Natural killer cell treated with Interleukin-12 subunit alpha and Interleukin-12 subunit beta and Interleukin-15 and Interleukin-18, amount 100 ng/mL, for 72 hours (primary cell): ENCODE measurements around the gene CLMP. TPM values are rescaled to one million over a fixed set of nuclear protein-coding genes. Genes with fewer than 3 reads are reported as not detected.
"Not testable (repeated sequence)": the region's sequence is repeated elsewhere in the genome, so short reads cannot be mapped to it uniquely, and the experiment has no call there.

Experiments
- ATAC-seq, 2 donors: fragments of 150-1000 bp; cut with Tn5 transposase in 1 of 2; sonication (Bioruptor Pico), chemical (Tn5 transposase) in 1 of 2; 2 replicates each; pipeline ENCODE4 v1.10.0; 2021
- DNase-seq: peaks from one replicate; pipeline ENCODE4 v3.0.0; 2022; ENCODE audit warnings: low spot score
- H3K27ac Mint-ChIP-seq, 2 donors: 1 replicate in 1 of 2; 2 replicates in 1 of 2; pipeline ENCODE4 v1.8.0; 2022; ENCODE audit warnings: mixed read lengths in 2 of 2, mild to moderate bottlenecking in 1 of 2, moderate library complexity in 1 of 2
- H3K27me3 Mint-ChIP-seq, 2 donors: 1 replicate in 1 of 2; 2 replicates in 1 of 2; pipeline ENCODE4 v1.8.0; 2022; ENCODE audit warnings: mixed read lengths in 2 of 2
- H3K36me3 Mint-ChIP-seq: one replicate; pipeline ENCODE4 v1.8.0; 2022; ENCODE audit warnings: mixed read lengths
- H3K4me1 Mint-ChIP-seq, 2 donors: 1 replicate in 1 of 2; 2 replicates in 1 of 2; pipeline ENCODE4 v1.8.0; 2022; ENCODE audit warnings: low read depth in 2 of 2, mixed read lengths in 2 of 2, mild to moderate bottlenecking in 1 of 2
- H3K4me3 Mint-ChIP-seq: one replicate; pipeline ENCODE4 v1.8.0; 2022; ENCODE audit warnings: mixed read lengths
- H3K9me3 Mint-ChIP-seq: 2 replicates; pipeline ENCODE4 v1.8.0; 2022; ENCODE audit warnings: mixed read lengths
- total RNA-seq, 2 donors: library from RNA; stranded (reverse); gene quantifications; one replicate each; pipeline ENCODE4 v1.2.3, GENCODE V29; 2022

Gene CLMP
- total RNA-seq, 2 donors from 2014 or later: not detected

GRCh38 chr11:123139206-123139605 lies 55.8 kb downstream of the CLMP start:
- Mint-ChIP-seq H3K4me1 (peaks cover 0 to 8% of the 10 kb centered on the region in 2 donors), H3K36me3 (no peaks in the 10 kb centered on the region), H3K9me3 (no peaks in the 10 kb centered on the region), H3K4me3 (no peak overlapping the region), H3K27me3 (no peaks in the 10 kb centered on the region), H3K27ac (no peak overlapping the region)
- DNase-seq (no peak), ATAC-seq (no peak)

- ATAC-seq: peak in 1 of 2 donors; percentile 36
- Mint-ChIP-seq H3K27me3 (no peaks in the 10 kb centered on the region), H3K27ac (no peak overlapping the region), H3K4me3 (no peak overlapping the region), H3K36me3 (no peaks in the 10 kb centered on the region), H3K4me1 (peaks cover 0 to 8% of the 10 kb centered on the region in 2 donors), H3K9me3 (no peaks in the 10 kb centered on the region)
- DNase-seq: no peak
Observed at GRCh38 chr11:123137431-123138224, 57.4 kb downstream of the CLMP start.

GRCh38 chr11:123135863-123136446 lies 59.1 kb downstream of the CLMP start:
- DNase-seq: no peak
- Mint-ChIP-seq H3K27ac (no peak overlapping the region), H3K27me3 (no peaks in the 10 kb centered on the region), H3K4me1 (peaks cover 0 to 8% of the 10 kb centered on the region in 2 donors), H3K9me3 (no peaks in the 10 kb centered on the region), H3K36me3 (no peaks in the 10 kb centered on the region), H3K4me3 (no peak overlapping the region)
- no peak for ATAC-seq

GRCh38 chr11:123132881-123133280 lies 62.2 kb downstream of the CLMP start:
- H3K27ac Mint-ChIP-seq: no peak overlapping the region
- H3K36me3 Mint-ChIP-seq: no peaks in the 10 kb centered on the region
- H3K27me3 Mint-ChIP-seq: no peaks in the 10 kb centered on the region
- no peaks in the 10 kb centered on the region for H3K9me3 Mint-ChIP-seq
- peaks cover 0 to 3% of the 10 kb centered on the region in 2 donors for H3K4me1 Mint-ChIP-seq
- H3K4me3 Mint-ChIP-seq: no peak overlapping the region
- no peak for ATAC-seq
- DNase-seq: no peak

GRCh38 chr11:123132034-123132766 lies 62.8 kb downstream of the CLMP start:
- H3K9me3 Mint-ChIP-seq, H3K27ac Mint-ChIP-seq, H3K36me3 Mint-ChIP-seq, H3K4me1 Mint-ChIP-seq, H3K4me3 Mint-ChIP-seq, ATAC-seq, DNase-seq, H3K27me3 Mint-ChIP-seq: not testable (repeated sequence)

- no peak for DNase-seq
- Mint-ChIP-seq H3K4me1 (no peaks in the 10 kb centered on the region), H3K4me3 (no peak overlapping the region), H3K27ac (no peak overlapping the region), H3K36me3 (no peaks in the 10 kb centered on the region), H3K9me3 (no peaks in the 10 kb centered on the region), H3K27me3 (no peaks in the 10 kb centered on the region)
- no peak for ATAC-seq
Observed at GRCh38 chr11:123129920-123130319, 65.1 kb downstream of the CLMP start.

GRCh38 chr11:123125169-123125568 lies 69.9 kb downstream of the CLMP start:
- Mint-ChIP-seq H3K4me1 (no peaks in the 10 kb centered on the region), H3K36me3 (no peaks in the 10 kb centered on the region), H3K27ac (no peak overlapping the region), H3K27me3 (peaks cover 7 to 16% of the 10 kb centered on the region in 2 donors), H3K4me3 (no peak overlapping the region), H3K9me3 (no peaks in the 10 kb centered on the region)
- ATAC-seq: no peak
- DNase-seq: no peak

GRCh38 chr11:123122852-123123251 lies 72.2 kb downstream of the CLMP start:
- H3K4me1 Mint-ChIP-seq: peaks cover 0 to 11% of the 10 kb centered on the region in 2 donors
- no peaks in the 10 kb centered on the region for H3K9me3 Mint-ChIP-seq
- peaks cover 7 to 16% of the 10 kb centered on the region in 2 donors for H3K27me3 Mint-ChIP-seq
- DNase-seq (no peak), ATAC-seq (no peak)
- H3K27ac Mint-ChIP-seq: no peak overlapping the region
- H3K36me3 Mint-ChIP-seq: no peaks in the 10 kb centered on the region
- H3K4me3 Mint-ChIP-seq: no peak overlapping the region

- Mint-ChIP-seq H3K27me3 (peaks cover 7 to 16% of the 10 kb centered on the region in 2 donors), H3K36me3 (no peaks in the 10 kb centered on the region), H3K4me3 (no peak overlapping the region), H3K4me1 (peaks cover 0 to 11% of the 10 kb centered on the region in 2 donors), H3K27ac (no peak overlapping the region), H3K9me3 (no peaks in the 10 kb centered on the region)
- no peak for ATAC-seq
- no peak for DNase-seq
Observed at GRCh38 chr11:123122341-123122740, 72.7 kb downstream of the CLMP start.

GRCh38 chr11:123116486-123116885 lies 78.6 kb downstream of the CLMP start:
- DNase-seq: no peak
- Mint-ChIP-seq H3K27ac (no peak overlapping the region), H3K4me1 (peaks cover 0 to 11% of the 10 kb centered on the region in 2 donors), H3K9me3 (no peaks in the 10 kb centered on the region), H3K4me3 (no peak overlapping the region), H3K36me3 (no peaks in the 10 kb centered on the region), H3K27me3 (peaks cover 0 to 2% of the 10 kb centered on the region in 2 donors)
- no peak for ATAC-seq

- no peak for DNase-seq
- Mint-ChIP-seq H3K36me3 (no peaks in the 10 kb centered on the region), H3K4me1 (peaks cover 4 to 6% of the 10 kb centered on the region in 2 donors), H3K4me3 (no peak overlapping the region), H3K27ac (no peak overlapping the region), H3K9me3 (no peaks in the 10 kb centered on the region), H3K27me3 (peaks cover 0 to 2% of the 10 kb centered on the region in 2 donors)
- no peak for ATAC-seq
Observed at GRCh38 chr11:123111465-123111864, 83.6 kb downstream of the CLMP start.

GRCh38 chr11:123110397-123110796 lies 84.7 kb downstream of the CLMP start:
- DNase-seq: no peak
- Mint-ChIP-seq H3K27ac (no peak overlapping the region), H3K4me1 (peaks cover 4 to 6% of the 10 kb centered on the region in 2 donors), H3K9me3 (no peaks in the 10 kb centered on the region), H3K36me3 (no peaks in the 10 kb centered on the region), H3K4me3 (no peak overlapping the region), H3K27me3 (peaks cover 0 to 2% of the 10 kb centered on the region in 2 donors)
- ATAC-seq: peak in 1 of 2 donors; percentile 20

GRCh38 chr11:123107945-123108495 lies 87.0 kb downstream of the CLMP start:
- Mint-ChIP-seq H3K4me1 (peaks cover 4 to 6% of the 10 kb centered on the region in 2 donors), H3K4me3 (no peak overlapping the region), H3K9me3 (no peaks in the 10 kb centered on the region), H3K27ac (no peak overlapping the region), H3K36me3 (no peaks in the 10 kb centered on the region), H3K27me3 (no peaks in the 10 kb centered on the region)
- DNase-seq: no peak
- no peak for ATAC-seq

GRCh38 chr11:123104697-123105096 lies 90.4 kb downstream of the CLMP start:
- Mint-ChIP-seq H3K4me1 (no peaks in the 10 kb centered on the region), H3K9me3 (no peaks in the 10 kb centered on the region), H3K27me3 (no peaks in the 10 kb centered on the region), H3K4me3 (no peak overlapping the region), H3K36me3 (no peaks in the 10 kb centered on the region), H3K27ac (peak overlapping the region in 1 of 2 donors; percentile 43)
- DNase-seq: no peak
- no peak for ATAC-seq
